Stomach smooth muscle (tissue), 2 donors: ENCODE results near the gene CCR2.
"Not testable (repeated sequence)": the region's sequence is repeated elsewhere in the genome, so short reads cannot be mapped to it uniquely, and the experiment has no call there.

Experiments used
- H3K27ac ChIP-seq: one replicate; pipeline ENCODE4 v1.7.0; 2013; ENCODE audit warnings: mild to moderate bottlenecking, low read length, inconsistent platforms
- H3K27me3 ChIP-seq, 2 donors: one replicate each; pipeline ENCODE4 v1.7.0; 2013; ENCODE audit warnings: low read length in 2 of 2; ENCODE audit not compliant: insufficient read depth in 2 of 2, control insufficient read depth in 1 of 2
- H3K36me3 ChIP-seq, 2 donors: one replicate each; pipeline ENCODE4 v1.7.0; 2013; ENCODE audit warnings: low read length in 2 of 2; ENCODE audit not compliant: control insufficient read depth in 2 of 2, insufficient read depth in 2 of 2
- H3K4me1 ChIP-seq: one replicate; pipeline ENCODE4 v1.7.0; 2013; ENCODE audit warnings: low read length; ENCODE audit not compliant: control insufficient read depth, insufficient read depth
- H3K4me3 ChIP-seq, 2 donors: one replicate each; pipeline ENCODE4 v1.7.0; 2013; ENCODE audit warnings: low read length in 2 of 2
- H3K9ac ChIP-seq, 2 donors: one replicate each; pipeline ENCODE4 v1.7.0; 2013; ENCODE audit warnings: low read length in 2 of 2, mild to moderate bottlenecking in 1 of 2
- H3K9me3 ChIP-seq, 2 donors: one replicate each; pipeline ENCODE4 v1.7.0; 2013; ENCODE audit warnings: low read length in 2 of 2; ENCODE audit not compliant: control insufficient read depth in 2 of 2
- donor health status: healthy.
- donor health status: Pancreatic carcinoma.

Gene CCR2

GRCh38 chr3:46353647-46354410, at the start of gene CCR2:
Gene CCR2 (plus strand): TSS chr3:46354111. CDS start chr3:46357528, 3,417 bp downstream.
- H3K4me1 ChIP-seq = no peaks in the 10 kb centered on the region

DNA sequence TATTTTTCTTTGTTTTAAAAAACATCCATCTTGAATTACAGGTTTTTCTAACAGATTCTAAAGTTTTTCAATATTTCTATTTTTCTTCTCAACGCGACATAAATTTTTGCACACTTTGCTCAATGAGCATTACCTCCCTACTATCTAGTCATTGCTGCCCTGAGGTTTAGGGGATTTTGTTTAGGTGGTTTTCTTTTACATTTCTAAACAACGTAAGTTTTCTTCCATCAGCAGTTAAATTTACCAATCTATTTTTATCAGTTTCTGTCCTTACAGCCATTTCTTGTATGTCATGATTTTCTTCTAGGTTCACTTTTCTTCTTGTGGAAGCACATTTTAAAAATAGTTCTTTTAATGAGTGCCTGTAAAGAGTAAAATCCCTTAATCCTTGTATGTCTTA, 49.2 kb upstream of the CCR2 start:
- H3K4me1 ChIP-seq = no peaks in the 10 kb centered on the region
- H3K27me3 ChIP-seq = no peaks in the 10 kb centered on the region

More at GRCh38 chr3:46353647-46354410, at the start of gene CCR2:
- Histone ChIP-seq H3K4me3 (no peak within 1 kb of the TSS), H3K9ac (no peak within 1 kb of the TSS), H3K27ac (no peak within 1 kb of the TSS), H3K9me3 (no peaks in the 10 kb centered on the region), H3K27me3 (peaks cover 0 to 6% of the 10 kb centered on the region in 2 donors), H3K36me3 (no peaks in the 10 kb centered on the region)

GRCh38 chr3:46312991-46313390, 40.9 kb upstream of the CCR2 start:
- peaks cover 0 to 2% of the 10 kb centered on the region in 2 donors for H3K27me3 ChIP-seq
- H3K9me3 ChIP-seq = no peaks in the 10 kb centered on the region
- H3K9ac ChIP-seq = no peak overlapping the region
- H3K27ac ChIP-seq = no peak overlapping the region
- no peaks in the 10 kb centered on the region for H3K4me1 ChIP-seq
- no peaks in the 10 kb centered on the region for H3K36me3 ChIP-seq
- H3K4me3 ChIP-seq = no peak overlapping the region

More for the DNA sequence above, 49.2 kb upstream of the CCR2 start:
- Histone ChIP-seq H3K27ac (no peak overlapping the region), H3K9ac (no peak overlapping the region), H3K36me3 (no peaks in the 10 kb centered on the region), H3K4me3 (no peak overlapping the region), H3K9me3 (no peaks in the 10 kb centered on the region)

DNA sequence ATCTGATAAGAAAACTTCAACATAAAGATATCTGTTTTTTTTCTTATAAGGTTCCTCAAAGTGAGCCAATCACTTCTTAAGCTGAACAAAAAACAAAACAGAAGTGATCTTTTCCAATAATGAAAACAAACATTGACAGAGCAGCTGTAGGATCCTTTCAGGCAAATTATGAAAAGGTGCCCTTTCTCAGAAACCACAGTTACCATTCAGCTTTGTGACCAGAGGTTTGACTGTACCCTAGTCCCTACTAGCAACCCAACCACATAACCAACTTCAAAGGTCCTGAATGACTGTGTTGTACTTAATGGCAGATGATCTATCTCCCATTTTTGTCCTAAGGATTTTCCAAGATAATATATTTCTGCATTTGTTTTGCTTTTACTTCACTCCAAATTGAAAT, 39.4 kb upstream of the CCR2 start:
- H3K36me3 ChIP-seq = no peaks in the 10 kb centered on the region
- no peak overlapping the region for H3K4me3 ChIP-seq
- H3K9me3 ChIP-seq = no peaks in the 10 kb centered on the region
- peaks cover 0 to 2% of the 10 kb centered on the region in 2 donors for H3K27me3 ChIP-seq
- no peak overlapping the region for H3K9ac ChIP-seq
- no peak overlapping the region for H3K27ac ChIP-seq
- no peaks in the 10 kb centered on the region for H3K4me1 ChIP-seq

- H3K9me3 ChIP-seq = no peaks in the 10 kb centered on the region
- no peak overlapping the region for H3K27ac ChIP-seq
- H3K4me3 ChIP-seq = no peak overlapping the region
- no peaks in the 10 kb centered on the region for H3K36me3 ChIP-seq
- H3K9ac ChIP-seq = no peak overlapping the region
- H3K4me1 ChIP-seq = no peaks in the 10 kb centered on the region
- H3K27me3 ChIP-seq = peaks cover 0 to 2% of the 10 kb centered on the region in 2 donors
Measured at GRCh38 chr3:46316206-46316605, 37.7 kb upstream of the CCR2 start.

DNA sequence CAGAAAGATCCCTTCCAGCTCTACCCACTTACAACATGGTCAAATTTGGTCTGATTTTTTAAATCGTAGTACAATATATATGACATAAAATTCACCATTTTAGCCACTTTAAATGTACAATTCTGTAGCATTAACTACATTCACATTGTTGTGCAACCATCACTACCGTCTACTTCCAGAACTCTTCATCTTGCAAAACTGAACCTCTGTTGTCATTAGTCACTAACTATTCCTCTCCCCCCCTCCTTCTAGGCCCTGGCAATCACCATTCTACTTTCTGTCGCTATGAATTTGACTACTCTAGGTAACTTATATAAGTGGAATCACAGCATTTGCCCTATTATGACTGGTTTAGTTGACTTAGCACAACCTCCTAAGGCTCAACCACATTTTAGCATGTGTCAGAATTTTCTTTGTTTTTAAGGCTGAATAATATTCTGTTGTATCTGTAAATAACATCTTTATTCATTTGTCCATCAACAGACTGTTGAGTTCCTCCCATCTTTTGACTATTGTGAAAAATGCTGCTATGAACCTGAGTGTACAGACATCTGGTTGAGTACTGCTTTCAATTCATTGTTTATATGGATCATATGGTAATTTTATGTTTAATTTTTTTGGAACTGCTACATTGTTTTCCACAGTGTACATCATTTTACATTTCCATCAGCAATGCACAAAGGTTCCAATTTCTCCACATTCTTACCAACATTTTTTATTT, 35.5 kb upstream of the CCR2 start:
- no peaks in the 10 kb centered on the region for H3K4me1 ChIP-seq
- H3K27ac ChIP-seq = no peak overlapping the region
- H3K36me3 ChIP-seq = no peaks in the 10 kb centered on the region
- H3K4me3 ChIP-seq = no peak overlapping the region
- no peaks in the 10 kb centered on the region for H3K9me3 ChIP-seq
- H3K27me3 ChIP-seq = no peaks in the 10 kb centered on the region
- no peak overlapping the region for H3K9ac ChIP-seq

DNA sequence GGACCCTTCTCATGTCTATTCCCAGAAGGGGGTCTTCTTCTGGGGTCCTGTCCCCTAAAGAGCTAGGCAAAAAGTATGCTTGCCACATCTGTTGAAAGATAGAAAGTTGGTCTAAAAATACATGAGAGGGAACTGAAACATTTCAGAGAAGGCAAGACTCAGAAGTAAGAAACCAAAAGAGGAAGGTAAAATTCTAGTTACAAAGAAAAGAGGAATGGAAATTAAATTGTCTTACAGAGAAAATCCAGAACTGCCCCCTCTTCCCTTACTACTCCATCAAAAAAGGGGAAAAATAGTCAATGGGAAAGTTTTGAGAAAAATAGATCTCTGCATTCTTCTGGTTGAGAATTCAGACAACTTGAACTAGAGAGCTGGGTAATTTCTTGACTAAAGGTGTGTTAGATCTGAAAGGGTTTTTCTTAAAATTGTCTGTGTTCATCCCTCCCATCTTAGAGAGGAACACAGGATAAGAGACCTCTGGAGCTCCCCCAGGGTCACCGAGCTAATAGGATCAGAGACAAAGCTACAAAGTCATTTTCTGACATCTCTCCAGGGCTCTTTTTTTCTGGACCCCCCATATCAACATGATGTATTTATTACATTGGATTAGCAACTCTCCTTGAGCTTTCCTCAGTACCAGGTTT, 32.3 kb upstream of the CCR2 start:
- Histone ChIP-seq H3K27me3 (no peaks in the 10 kb centered on the region), H3K27ac (no peak overlapping the region), H3K4me1 (no peaks in the 10 kb centered on the region)

GRCh38 chr3:46324036-46324435, 29.9 kb upstream of the CCR2 start:
- Histone ChIP-seq H3K4me3 (no peak overlapping the region), H3K9me3 (no peaks in the 10 kb centered on the region), H3K36me3 (no peaks in the 10 kb centered on the region), H3K4me1 (no peaks in the 10 kb centered on the region), H3K9ac (no peak overlapping the region), H3K27ac (no peak overlapping the region), H3K27me3 (no peaks in the 10 kb centered on the region)

More for the DNA sequence above, 32.3 kb upstream of the CCR2 start:
- Histone ChIP-seq H3K4me3 (no peak overlapping the region), H3K9ac (no peak overlapping the region), H3K36me3 (no peaks in the 10 kb centered on the region), H3K9me3 (no peaks in the 10 kb centered on the region)

- H3K4me1 ChIP-seq = no peaks in the 10 kb centered on the region
- H3K27ac ChIP-seq = no peak overlapping the region
- H3K9ac ChIP-seq = no peak overlapping the region
- no peaks in the 10 kb centered on the region for H3K27me3 ChIP-seq
- H3K9me3 ChIP-seq = no peaks in the 10 kb centered on the region
- H3K36me3 ChIP-seq = no peaks in the 10 kb centered on the region
- no peak overlapping the region for H3K4me3 ChIP-seq
Measured at GRCh38 chr3:46325645-46326300, 28.1 kb upstream of the CCR2 start.

DNA sequence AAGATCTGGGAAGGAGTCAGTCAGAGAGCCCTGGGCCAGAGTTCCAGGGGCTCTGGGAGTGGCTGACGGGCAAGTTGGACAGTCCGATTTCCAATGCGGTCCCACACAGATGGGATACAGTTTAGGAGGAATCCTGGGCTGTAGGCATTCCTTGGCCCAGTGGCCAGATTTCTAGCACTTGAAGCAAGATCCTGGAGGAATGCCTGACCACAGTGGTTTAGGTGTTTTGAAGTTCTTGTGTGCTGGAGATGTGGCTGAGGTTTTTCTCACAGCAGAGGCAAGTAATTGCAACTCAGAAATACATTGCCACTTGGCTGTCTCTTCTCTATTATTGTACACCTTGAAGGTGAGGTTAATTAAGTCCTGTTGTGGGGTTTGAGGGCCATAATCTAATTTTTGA, 23.2 kb upstream of the CCR2 start:
- H3K4me1 ChIP-seq, H3K9me3 ChIP-seq, H3K9ac ChIP-seq, H3K36me3 ChIP-seq, H3K27ac ChIP-seq, H3K4me3 ChIP-seq, H3K27me3 ChIP-seq: not testable (repeated sequence)
